ENCODE data around the gene FAM32A. TPM values are rescaled to one million over a fixed set of nuclear protein-coding genes. Genes with fewer than 3 reads are reported as not detected.

Gene FAM32A
- total RNA-seq, 1 donor from 2014 or later, result 106 TPM

DNA sequence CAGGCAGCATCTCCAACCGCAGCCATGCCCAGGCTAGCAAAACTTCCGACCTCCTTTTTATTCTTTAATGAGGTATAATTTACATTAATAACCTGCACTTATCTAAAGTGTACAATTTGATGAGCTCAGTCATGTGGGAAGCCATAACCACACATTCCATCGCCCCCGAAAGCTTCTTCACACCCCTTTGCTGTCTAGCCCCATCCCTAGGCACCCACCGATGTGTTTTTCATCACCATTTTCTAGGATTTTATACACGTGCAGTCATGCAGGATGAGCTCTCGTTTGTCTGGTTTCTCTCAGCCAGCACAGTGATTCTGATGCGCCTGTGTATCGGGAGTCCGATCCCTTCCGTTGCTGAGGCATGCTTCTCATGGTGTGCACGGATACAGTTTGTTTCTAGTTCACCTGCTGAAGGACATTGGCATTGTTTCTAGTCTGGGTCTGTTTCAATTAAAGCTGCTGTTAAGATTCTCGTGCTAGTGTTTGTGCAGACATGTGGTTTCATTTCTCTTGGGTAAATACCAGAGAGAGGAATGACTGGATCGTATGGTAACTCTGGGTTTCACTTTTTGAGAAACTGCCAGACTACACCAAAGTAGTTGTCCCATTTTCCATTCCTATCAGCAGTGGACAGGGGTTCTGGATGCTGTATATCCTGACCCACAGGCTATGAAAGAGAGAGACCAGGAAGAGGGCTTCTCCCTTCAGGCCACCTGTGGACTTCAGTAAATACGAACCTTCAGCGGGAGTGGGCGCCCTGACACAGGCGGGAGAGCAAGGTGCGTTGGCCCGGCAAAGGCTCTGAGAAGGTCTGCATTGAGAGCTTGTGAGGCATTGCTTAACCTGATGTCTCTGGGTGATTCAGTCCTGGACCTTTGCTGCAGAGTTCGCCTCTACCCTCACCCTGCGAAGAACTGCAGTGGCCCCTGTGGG is 17.4 kb downstream of the FAM32A start:
- Mint-ChIP-seq H3K9me3 (ENCODE audit: unreplicated experiment) (no peaks in the 10 kb centered on the region), H3K36me3 (ENCODE audit: low read depth, unreplicated experiment) (peaks cover 21% of the 10 kb centered on the region), H3K4me3 (ENCODE audit: unreplicated experiment) (no peak overlapping the region), H3K4me1 (ENCODE audit: low read depth, unreplicated experiment) (peaks cover 16% of the 10 kb centered on the region), H3K27ac (ENCODE audit: unreplicated experiment) (no peak overlapping the region), H3K27me3 (ENCODE audit: low read depth, unreplicated experiment) (no peaks in the 10 kb centered on the region)
- no peaks in the 10 kb centered on the region for H3K27me3 ChIP-seq (ENCODE audit: insufficient read depth, low read length)
- H3K9ac ChIP-seq (ENCODE audit: low read length), result no peak overlapping the region
- H3K4me1 ChIP-seq (ENCODE audit: insufficient read depth, low read length), result peaks cover 9% of the 10 kb centered on the region
- peaks cover 74% of the 10 kb centered on the region for H4K20me1 ChIP-seq (ENCODE audit: insufficient read depth, low read length)
- FAIRE-seq (no peak), DNase-seq (ENCODE audit: low read depth) (peak; percentile 23)
- no peaks in the 10 kb centered on the region for H3K9me3 ChIP-seq (ENCODE audit: insufficient read depth, low read depth, low read length)
- no peak overlapping the region for H3K27ac ChIP-seq (ENCODE audit: low read depth, low read length)
- TF ChIP-seq, protein P1, sequence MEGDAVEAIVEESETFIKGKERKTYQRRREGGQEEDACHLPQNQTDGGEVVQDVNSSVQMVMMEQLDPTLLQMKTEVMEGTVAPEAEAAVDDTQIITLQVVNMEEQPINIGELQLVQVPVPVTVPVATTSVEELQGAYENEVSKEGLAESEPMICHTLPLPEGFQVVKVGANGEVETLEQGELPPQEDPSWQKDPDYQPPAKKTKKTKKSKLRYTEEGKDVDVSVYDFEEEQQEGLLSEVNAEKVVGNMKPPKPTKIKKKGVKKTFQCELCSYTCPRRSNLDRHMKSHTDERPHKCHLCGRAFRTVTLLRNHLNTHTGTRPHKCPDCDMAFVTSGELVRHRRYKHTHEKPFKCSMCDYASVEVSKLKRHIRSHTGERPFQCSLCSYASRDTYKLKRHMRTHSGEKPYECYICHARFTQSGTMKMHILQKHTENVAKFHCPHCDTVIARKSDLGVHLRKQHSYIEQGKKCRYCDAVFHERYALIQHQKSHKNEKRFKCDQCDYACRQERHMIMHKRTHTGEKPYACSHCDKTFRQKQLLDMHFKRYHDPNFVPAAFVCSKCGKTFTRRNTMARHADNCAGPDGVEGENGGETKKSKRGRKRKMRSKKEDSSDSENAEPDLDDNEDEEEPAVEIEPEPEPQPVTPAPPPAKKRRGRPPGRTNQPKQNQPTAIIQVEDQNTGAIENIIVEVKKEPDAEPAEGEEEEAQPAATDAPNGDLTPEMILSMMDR (IDR thresholded peaks at IDR 0.05; ENCODE audit: insufficient read depth, low read depth, low read length), result no peak
- TF ChIP-seq EZH2 (IDR thresholded peaks at IDR 0.05; ENCODE audit: insufficient read depth, low read length), result no peak
- H3K79me2 ChIP-seq (ENCODE audit: insufficient read depth, low read length), result peaks cover 64% of the 10 kb centered on the region
- H3K4me3 ChIP-seq (ENCODE audit: insufficient read depth, low read depth, low read length), result no peak overlapping the region
- H3K36me3 ChIP-seq (ENCODE audit: insufficient read depth, low read length), result peaks cover 17% of the 10 kb centered on the region
- no peak overlapping the region for H3K4me2 ChIP-seq (ENCODE audit: low read length)
- H2AFZ ChIP-seq (ENCODE audit: low read depth, low read length), result no peak overlapping the region

DNA sequence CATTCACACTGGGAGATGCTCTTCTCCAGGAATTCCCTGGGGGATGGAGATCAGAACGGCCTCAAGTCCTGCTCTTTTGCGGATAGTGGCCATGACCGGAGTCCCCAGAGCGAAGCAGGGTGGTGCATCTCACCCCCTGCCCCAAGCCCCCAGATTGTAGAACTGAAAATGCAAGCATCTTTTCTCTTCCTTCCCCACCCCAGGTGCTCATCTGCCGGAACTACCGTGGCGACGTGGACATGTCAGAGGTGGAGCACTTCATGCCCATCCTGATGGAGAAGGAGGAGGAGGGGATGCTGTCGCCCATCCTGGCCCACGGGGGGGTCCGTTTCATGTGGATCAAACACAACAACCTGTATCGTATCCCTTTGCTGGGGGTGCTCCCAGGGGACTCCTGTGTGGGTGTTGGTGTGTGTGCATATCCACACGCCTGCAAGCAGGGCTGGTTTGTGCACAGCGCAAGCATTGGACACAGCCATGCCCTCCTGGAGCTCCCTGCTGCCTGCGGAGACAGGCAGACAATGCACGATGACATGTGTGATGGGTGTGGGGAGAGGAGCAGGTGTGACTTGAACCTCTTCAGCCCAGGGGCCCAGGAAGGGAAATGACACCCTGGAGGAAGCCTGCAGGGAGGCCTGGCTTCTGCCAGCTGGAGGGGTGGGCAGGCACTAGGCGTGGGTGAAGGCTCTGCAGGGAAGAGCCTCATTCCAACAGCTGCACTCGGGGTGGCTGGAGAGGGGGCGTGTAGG is 18.2 kb downstream of the FAM32A start:
- Mint-ChIP-seq H3K4me1 (ENCODE audit: low read depth, unreplicated experiment) (peaks cover 16% of the 10 kb centered on the region), H3K9me3 (ENCODE audit: unreplicated experiment) (no peaks in the 10 kb centered on the region), H3K36me3 (ENCODE audit: low read depth, unreplicated experiment) (peaks cover 22% of the 10 kb centered on the region), H3K27ac (ENCODE audit: unreplicated experiment) (no peak overlapping the region), H3K27me3 (ENCODE audit: low read depth, unreplicated experiment) (no peaks in the 10 kb centered on the region), H3K4me3 (ENCODE audit: unreplicated experiment) (no peak overlapping the region)
- FAIRE-seq (no peak), DNase-seq (ENCODE audit: low read depth) (no peak)
- Histone ChIP-seq H3K4me3 (ENCODE audit: insufficient read depth, low read depth, low read length) (no peak overlapping the region), H3K36me3 (ENCODE audit: insufficient read depth, low read length) (peaks cover 19% of the 10 kb centered on the region), H3K9me3 (ENCODE audit: insufficient read depth, low read depth, low read length) (no peaks in the 10 kb centered on the region), H3K9ac (ENCODE audit: low read length) (no peak overlapping the region), H3K27me3 (ENCODE audit: insufficient read depth, low read length) (no peaks in the 10 kb centered on the region), H2AFZ (ENCODE audit: low read depth, low read length) (no peak overlapping the region), H3K4me1 (ENCODE audit: insufficient read depth, low read length) (peaks cover 8% of the 10 kb centered on the region), H3K27ac (ENCODE audit: low read depth, low read length) (no peak overlapping the region), H3K79me2 (ENCODE audit: insufficient read depth, low read length) (peaks cover 57% of the 10 kb centered on the region), H3K4me2 (ENCODE audit: low read length) (no peak overlapping the region), H4K20me1 (ENCODE audit: insufficient read depth, low read length) (peaks cover 74% of the 10 kb centered on the region)
- TF ChIP-seq EZH2 (IDR thresholded peaks at IDR 0.05; ENCODE audit: insufficient read depth, low read length), result no peak
- TF ChIP-seq, protein P1 (IDR thresholded peaks at IDR 0.05; ENCODE audit: insufficient read depth, low read depth, low read length), result no peak

All from astrocyte (in vitro differentiated cells and primary cell).